Smooth muscle cell of the brain vasculature (primary cell): ENCODE results near the gene CSMD2.
A peak's percentile ranks its signal among the peaks of the same experiment; 100 is the strongest.

ENCODE experiments used
- DNase-seq: peaks from one replicate; pipeline ENCODE4 v3.0.0-alpha.2; 2012; ENCODE audit warnings: low read depth, low spot score

CSMD2 gene

DNA sequence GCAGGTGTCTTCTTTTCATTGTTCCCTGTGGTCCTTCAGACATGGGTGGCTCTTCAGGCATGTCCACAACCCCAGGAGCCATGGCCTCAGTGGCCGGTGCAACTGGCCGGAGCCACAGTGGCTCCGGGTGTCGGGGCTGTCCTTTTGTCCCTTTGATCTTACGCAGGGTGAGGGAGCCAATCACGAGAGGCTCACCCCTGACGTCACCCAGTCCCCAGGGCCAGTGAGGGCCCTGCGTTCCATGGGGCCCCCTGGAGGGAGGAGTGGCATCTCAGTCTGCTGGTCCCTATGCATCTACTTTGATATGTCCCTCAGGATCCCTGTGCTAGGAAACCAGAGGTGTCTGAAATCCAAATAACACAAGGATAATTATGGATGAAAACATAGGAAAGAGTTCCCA is 663.3 kb downstream of the CSMD2 start:
- DNase-seq, result no peak

DNA sequence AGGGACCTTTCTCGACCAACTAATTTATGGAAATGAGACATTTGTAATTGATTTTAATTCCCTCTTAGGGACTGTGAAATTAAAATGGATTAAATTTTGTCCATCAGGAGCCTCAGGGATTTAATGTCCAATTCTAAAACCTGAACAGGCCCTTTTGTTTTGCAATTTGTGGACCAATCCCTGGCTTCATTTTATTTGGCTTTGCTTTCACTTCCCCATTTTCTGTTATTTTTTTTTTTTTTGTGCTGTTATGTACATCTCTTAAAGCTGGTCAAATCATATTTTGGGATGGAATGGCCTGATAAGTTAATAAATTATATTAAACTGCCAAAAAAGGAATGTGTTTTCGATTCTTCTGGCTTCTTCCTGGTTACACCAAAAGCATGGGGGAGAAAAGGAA is 663.7 kb downstream of the CSMD2 start:
- no peak for DNase-seq

DNA sequence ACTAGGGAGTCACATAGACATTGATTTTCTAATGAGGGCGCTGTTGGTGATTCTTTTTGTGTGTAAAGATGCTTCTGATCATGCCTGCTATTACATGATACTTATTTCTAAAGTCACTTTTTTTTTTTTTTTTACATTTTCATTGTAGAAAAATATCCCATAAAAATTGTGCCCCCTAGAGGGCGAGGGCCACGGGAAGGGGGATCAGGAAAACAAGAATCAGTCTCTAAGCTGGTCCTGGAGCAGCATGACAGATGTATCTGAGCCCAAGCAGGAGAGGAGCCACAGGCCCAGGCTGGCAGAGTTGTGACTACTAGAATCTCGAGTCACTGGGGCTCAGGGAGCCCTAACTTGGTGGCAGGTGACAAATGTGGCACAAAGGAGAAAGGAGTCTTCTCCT is 664.5 kb downstream of the CSMD2 start:
- no peak for DNase-seq

DNA sequence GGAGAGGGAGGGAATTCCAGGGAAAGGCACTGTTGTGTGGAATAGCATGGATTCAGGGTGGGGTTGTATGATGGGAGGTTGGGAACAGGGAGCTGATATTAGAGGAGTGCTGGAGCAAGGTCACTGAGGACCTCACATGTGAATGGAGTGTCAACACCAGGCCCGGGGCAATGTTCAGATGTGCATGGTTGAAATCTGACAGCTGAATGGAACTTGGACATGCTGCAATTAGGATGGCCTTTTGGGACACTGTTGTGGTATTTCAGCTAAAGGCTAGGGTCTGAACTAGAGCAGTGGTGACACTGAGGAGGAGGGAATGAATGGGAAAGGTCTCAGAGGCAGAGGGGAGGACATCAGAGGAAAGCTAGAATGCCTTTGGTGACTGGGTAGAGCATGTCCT is 667.6 kb downstream of the CSMD2 start:
- DNase-seq, result no peak

DNA sequence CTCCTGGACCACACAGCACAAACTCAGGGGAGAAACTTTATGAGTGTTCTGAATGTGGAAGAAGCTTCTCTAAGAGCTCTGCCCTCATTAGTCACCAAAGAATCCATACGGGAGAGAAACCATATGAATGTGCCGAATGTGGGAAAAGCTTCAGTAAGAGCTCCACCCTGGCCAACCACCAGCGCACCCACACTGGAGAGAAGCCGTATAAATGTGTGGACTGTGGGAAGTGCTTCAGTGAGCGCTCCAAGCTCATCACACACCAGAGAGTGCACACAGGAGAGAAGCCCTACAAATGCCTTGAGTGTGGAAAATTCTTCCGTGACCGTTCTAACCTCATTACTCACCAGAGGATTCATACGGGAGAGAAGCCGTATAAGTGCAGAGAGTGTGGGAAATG is 670.1 kb downstream of the CSMD2 start:
- no peak for DNase-seq

DNA sequence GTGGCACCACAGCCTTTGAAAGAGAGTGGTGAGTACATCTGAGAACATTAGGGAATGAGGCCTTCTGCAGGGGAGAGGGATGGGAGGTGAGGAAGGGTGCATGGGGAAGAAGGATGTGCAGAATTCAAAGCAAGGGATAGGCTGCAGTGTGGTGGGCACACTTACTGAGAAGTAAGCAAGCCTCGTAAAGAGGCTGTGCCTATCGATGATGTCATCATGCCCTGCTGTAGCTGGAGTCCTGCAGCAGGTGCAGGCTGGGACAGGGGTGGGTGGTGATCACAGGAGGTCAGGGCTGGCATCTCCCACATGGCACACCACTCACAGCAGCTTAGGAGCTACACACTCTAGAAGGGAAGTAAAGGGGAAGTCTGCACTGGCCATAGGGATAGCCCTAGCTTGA is 676.4 kb downstream of the CSMD2 start:
- no peak for DNase-seq

DNA sequence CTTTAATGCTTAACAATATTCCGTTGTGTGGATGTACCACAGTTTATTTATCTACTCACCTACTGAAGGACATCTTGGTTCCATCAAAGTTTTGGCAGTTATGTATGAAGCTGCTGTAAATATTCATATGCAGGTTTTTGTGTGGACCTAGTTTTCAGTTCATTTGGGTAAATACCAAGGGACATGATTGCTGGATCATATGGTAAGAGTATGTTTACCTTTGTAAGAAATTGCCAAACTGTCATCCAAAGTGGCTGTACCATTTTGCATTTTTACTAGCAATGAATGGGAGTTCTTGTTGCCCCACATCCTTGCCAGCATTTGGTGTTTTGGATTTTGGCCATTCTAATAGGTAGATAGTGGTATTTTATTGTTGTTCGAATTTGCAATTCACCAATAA is 682.6 kb downstream of the CSMD2 start:
- no peak for DNase-seq

DNA sequence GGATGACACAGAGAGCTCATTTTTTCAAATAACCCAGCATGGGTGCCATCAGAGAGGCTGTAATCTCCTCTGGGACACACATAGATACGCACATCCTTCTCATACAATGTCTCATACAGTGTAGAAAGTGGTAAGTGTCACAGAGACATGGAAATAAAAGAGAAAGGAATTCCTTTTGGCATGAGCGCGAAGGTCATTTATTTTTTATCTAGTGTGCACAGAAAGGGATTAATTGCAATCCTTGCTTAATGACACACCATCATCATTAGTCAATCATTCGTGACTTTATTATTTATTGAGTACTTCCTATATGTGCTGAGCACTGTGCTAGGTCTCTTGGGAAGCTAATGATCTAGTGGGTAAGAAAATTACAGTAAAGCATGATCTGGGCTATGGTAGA is 687.6 kb downstream of the CSMD2 start:
- no peak for DNase-seq

DNA sequence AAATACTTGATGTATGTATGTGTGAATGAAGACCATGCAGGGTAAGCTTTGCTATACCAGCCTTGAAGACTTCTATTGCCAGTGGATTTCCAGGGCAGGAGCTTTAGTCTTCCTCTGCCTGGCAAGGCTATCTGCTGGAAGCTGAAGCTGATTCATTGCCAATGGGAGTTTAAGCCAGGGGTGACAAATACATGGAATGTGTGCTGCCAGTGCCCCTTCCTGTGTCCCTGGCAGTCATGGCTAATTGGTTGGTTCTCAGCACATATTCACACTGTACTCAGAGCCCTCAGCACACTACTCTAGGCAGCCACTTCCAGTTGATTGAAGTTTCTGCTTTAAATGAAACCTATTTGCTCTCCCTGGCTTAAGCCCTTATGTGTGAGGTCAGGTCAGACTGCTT is 691.1 kb downstream of the CSMD2 start:
- no peak for DNase-seq

DNA sequence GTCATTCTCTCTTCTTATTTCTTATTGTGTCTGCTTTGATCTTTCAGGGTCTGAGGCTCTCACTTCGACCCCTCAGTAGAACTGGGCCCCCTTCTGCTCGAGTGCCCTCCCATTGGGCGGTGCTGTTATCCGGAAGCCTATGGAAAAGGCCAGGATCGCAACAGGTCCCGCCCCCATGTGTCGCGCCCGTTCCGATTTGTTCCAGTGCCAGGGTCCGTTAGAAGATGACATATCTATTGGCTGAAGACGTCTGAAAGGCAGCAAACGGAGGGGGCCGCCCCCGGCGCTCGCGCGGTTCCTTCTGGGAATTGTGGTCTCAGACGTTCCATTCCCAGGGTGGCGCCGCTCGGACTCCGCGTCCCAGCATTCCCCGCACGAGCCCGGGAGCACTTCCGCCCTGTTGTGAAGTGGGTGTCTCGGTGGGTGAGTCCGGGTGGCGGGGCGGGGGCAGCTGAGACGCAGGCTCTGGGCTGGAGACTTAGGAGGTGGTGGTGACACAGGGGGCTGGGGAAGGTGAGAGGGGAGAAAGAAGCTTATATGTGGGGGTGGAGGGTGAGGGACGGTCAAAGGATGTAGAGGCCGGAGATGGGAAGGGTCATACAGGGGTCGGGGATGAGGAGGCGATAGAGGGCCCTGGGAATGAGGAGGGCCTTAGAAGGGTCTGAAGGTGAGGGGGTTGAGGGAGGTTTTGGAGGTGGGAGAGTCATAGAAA is 692.6 kb downstream of the CSMD2 start, which contains the start of gene ZSCAN20:
TSS of gene ZSCAN20 (plus strand) at position 377 of the 712 bp plus-strand sequence. CDS start 6,644 bp downstream, outside the sequence.
- peak; percentile 95 for DNase-seq

DNA sequence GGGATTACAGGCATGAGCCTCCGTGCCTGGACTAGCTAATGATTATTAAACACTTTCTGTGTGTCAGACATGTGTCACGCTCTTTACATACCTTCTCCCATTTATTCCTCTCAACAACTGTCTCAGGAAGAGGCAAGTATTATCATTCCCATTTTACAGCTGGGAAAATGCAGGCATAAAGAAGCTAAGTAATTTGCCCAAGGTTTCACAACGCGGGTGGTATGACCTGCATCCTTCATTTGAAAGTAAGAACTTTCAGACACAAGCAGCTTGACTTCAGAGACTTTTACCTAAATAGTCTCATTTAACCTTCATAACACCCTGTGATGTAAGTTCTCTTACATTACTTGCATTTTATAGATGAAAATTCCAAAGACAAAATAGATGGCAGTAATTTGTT is 693.6 kb downstream of the CSMD2 start:
- DNase-seq, result no peak

DNA sequence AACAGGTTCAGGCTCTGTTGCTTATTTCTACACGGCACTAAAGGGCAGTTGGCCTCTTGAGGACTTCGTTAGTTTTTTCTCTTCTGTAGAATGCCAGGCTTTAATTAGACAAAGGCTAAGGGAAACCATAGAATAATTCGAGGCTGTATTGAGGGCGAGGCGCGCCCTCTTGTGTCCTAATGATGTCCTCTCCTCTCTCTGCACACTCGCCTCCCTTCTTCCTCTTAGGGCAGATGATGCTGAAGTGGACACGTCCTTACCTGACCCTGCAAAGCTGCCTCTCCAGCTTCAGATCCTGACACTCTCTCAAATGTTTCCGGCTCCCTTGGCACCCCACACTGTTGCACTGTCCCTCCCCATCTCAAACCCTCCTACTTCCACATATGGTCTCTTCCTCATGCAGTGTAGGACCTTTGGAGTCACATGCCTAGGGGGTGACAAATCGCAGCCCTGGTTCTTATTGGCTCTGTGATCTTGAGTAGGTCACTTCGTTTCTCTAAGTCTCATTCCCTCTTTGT is 694.5 kb downstream of the CSMD2 start:
- DNase-seq, result peak; percentile 77

DNA sequence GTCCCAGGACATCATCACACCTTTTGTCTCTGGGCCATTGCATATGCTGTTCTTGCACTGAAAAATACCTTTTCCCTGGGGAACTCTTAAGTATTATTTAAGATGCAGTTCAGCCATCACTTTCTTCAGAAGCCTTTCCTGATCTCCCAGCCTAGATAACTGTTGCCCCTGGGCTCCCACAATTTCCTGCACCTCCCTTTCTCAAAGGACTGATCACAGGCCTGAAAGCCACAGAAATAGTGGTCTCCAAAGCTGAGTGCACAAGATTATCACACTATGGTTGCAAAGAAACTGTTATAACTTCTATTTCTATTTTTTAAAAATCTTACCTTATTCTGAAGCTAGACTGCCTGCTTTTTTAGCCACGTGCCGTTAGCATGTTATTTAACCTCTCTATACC is 695.3 kb downstream of the CSMD2 start:
- no peak for DNase-seq

DNA sequence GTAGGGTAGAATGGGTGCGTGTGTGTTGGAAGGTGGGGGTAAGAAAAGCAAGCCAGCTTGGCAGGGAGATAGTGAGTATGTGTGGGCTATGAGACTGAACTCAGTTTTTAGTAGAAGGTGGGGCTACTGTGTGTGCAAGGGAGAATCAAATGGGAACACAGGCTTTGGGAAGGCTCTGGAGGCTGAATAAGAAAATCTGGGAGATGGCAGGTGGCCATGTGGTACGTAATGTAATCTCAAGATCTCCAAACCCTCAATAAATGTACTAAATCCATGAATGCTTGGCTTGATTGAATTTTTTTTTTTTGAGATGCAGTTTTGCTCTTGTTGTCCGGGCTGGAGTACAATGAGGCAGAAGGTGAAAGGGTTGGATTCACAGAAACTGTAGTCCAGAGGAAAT is 696.1 kb downstream of the CSMD2 start:
- no peak for DNase-seq

DNA sequence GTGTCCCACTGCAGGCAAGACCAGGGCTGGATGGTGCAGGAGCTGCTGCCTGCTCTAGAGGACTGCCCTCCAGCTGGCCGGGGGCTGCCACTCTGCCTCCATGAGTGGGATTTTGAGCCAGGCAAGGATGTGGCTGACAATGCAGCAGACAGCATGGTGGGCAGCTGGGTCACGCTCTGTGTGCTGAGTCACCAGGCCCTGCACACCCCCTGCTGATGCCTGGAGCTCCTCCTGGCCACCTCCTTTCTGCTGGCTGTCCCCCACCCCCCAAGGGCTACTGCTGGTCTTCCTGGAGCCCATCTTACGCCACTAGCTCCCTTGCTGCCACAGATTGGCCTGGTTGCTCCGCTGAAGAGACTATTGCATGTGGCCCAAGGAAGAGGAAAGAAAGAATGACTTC is 696.5 kb downstream of the CSMD2 start:
- no peak for DNase-seq

DNA sequence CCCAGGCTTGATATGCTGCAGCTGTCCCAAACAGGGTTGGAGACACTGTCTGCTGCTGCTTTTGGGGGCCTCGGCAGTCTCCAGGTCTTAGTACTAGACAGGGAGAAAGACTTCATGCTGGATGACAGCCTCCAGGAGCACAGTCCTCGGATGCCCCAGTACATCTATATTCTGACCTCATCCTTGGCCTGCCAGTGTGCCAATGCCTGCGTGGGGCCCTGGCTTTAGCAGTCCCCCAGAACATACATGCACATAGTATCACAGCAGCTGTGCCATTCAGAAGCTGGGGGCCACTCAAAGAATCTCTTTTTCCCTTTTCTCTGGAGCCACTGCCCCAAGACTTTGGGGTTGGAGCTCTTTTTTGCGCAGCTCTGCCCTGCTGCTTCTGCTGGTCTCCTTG is 697.0 kb downstream of the CSMD2 start:
- no peak for DNase-seq

DNA sequence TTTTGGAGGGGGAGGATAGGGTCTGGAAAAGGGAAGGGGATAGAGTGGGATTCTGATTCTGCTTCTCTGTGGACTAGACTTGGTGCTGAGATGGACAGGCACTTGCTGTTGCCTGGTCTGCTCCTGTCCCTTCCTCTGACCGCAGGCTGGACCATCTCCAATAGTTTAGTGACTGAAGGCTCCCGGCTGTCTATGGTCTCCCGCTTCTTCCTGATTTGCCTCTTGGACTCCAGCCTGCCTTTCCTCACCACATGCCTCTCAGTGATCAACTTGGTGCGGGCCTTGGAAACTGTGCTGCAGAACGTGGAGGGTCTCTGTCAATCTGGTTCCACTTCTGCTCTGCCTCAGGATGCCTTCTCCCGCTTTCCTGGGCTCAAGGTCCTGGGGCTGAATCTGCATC is 698.9 kb downstream of the CSMD2 start:
- DNase-seq, result no peak

DNA sequence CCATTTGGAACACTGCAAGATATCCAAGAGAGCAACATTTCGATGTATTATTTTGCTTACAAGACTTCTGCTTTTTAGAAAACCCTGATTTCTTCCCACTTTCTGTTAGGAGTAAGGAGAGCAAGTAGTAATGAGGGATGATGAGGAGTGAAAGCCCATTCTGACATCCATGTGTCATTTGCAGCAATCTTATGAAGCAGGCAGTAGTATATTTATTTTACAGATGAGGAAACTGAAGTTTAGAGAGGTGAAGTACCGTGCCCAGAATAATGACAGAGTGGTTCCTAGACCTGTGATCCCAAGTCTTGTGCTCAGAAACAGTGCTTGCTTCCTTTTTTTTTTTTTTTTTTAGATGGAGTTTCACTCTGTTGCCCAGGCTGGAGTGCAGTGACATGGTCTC is 699.7 kb downstream of the CSMD2 start:
- DNase-seq, result no peak

DNA sequence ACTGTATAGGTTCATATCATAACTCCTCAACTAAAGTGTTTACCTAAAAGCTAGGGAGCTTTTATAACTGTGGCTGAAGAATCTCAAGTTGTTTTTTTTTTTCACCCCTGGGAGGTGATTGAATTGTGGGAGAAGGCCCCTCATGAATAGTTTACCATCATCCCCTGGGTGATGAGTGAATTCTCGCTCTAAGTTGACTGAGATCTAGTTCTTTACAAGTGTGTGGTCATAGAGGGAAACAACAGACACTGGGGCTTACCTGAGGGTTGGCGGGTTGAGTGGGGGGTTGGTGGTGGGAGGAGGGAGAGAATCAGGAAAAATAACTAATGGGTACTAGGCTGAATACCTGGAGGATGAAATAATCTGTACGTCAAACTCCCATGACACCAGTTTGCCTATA is 700.5 kb downstream of the CSMD2 start:
- no peak for DNase-seq
